GM12864 (cell line): ENCODE measurements around the gene COL18A1.
"Not testable (repeated sequence)": the region's sequence is repeated elsewhere in the genome, so short reads cannot be mapped to it uniquely, and the experiment has no call there.

ENCODE experiments used
- DNase-seq: peaks from one replicate; pipeline ENCODE4 v3.0.0-alpha.2; 2011; ENCODE audit warnings: low read depth
- H3K4me3 ChIP-seq: 2 replicates; pipeline ENCODE4 v1.5.1; 2011; ENCODE audit warnings: mild to moderate bottlenecking, low read depth, low read length, control low read depth
- CTCF ChIP-seq: IDR thresholded peaks from 2 replicates; pipeline ENCODE4 v1.5.1; 2011; ENCODE audit warnings: low read depth, mild to moderate bottlenecking, moderate library complexity, low read length, control low read depth, inconsistent platforms; ENCODE audit errors: missing control alignments

COL18A1 gene

GRCh38 chr21:45432575-45433255, 27.8 kb downstream of the COL18A1 start:
- no peak for TF ChIP-seq CTCF
- H3K4me3 ChIP-seq = no peak overlapping the region
- DNase-seq = no peak

DNA sequence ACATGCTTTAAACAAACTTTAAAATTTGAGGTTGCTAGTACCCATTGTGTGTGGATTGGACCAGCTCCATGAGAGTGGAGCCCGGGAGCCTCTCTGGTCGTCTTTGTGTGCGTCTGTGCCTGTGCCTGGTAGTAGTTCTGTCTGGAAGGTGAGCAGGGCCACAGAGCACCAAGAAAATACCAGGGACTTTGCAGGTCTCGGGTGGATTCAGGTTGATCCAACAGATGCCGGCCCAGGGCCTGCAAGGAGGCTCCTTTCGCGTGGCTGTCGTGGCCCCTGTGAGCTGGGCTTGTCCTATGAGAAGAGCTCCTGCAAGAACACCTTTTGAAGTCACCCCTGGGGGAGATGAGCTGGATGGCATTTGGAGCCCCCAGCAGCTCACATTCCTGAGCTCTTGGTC, 28.3 kb downstream of the COL18A1 start:
- no peak for DNase-seq
- TF ChIP-seq CTCF = no peak

GRCh38 chr21:45433911-45434644, 29.1 kb downstream of the COL18A1 start:
- DNase-seq = no peak
- TF ChIP-seq CTCF = no peak

More for the DNA sequence above, 28.3 kb downstream of the COL18A1 start:
- no peak overlapping the region for H3K4me3 ChIP-seq

GRCh38 chr21:45434645-45435217, 29.8 kb downstream of the COL18A1 start:
- H3K4me3 ChIP-seq = no peak overlapping the region
- no peak for DNase-seq
- no peak for TF ChIP-seq CTCF

More at GRCh38 chr21:45433911-45434644, 29.1 kb downstream of the COL18A1 start:
- H3K4me3 ChIP-seq = no peak overlapping the region

- no peak for TF ChIP-seq CTCF
- no peak for DNase-seq
- no peak overlapping the region for H3K4me3 ChIP-seq
Measured at GRCh38 chr21:45435405-45435981, 30.5 kb downstream of the COL18A1 start.

- DNase-seq = no peak
Measured at GRCh38 chr21:45436351-45437065, 31.5 kb downstream of the COL18A1 start.

DNA sequence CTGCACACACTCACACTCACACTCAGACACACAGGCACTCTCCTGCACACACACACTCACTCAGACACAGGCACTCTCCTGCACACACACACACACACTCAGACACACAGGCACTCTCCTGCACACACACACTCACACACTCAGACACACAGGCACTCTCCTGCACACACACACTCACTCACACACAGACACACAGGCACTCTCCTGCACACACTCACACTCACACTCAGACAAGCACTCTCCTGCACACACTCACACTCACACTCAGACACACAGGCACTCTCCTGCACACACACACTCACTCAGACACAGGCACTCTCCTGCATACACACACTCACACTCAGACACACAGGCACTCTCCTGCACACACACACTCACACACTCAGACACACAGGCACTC, 32.9 kb downstream of the COL18A1 start:
- DNase-seq, H3K4me3 ChIP-seq: not testable (repeated sequence)

More at GRCh38 chr21:45436351-45437065, 31.5 kb downstream of the COL18A1 start:
- no peak overlapping the region for H3K4me3 ChIP-seq
- no peak for TF ChIP-seq CTCF
